Heart left ventricle (tissue), 16 donors: ENCODE measurements around the gene NHLRC2. TPM values are rescaled to one million over a fixed set of nuclear protein-coding genes. Genes with fewer than 3 reads are reported as not detected.

Source experiments
- ATAC-seq, 4 donors: fragments of 200-7000 bp; cut with Tn5 transposase; one replicate each; pipeline ENCODE4 v1.9.1; 2020 to 2022; ENCODE audit warnings: moderate library complexity in 4 of 4, mild to moderate bottlenecking in 3 of 4, moderate number of reproducible peaks in 1 of 4
- DNase-seq, 5 donors: peaks; one replicate each; pipeline ENCODE4 v3.0.0-alpha.2; 2020
- H3K27ac ChIP-seq, 12 donors: fragments of 200-600 bp; sonication (generic) in 4 of 12; one replicate each; pipeline versions ENCODE4 v1.5.0 to v1.8.0; 2016 to 2022; ENCODE audit warnings: mild to moderate bottlenecking in 2 of 12
- H3K27me3 ChIP-seq, 9 donors: fragments of 200-600 bp; sonication (generic) in 2 of 9; one replicate each; pipeline versions ENCODE4 v1.5.1 to v1.8.0; 2016 to 2022; ENCODE audit warnings: mild to moderate bottlenecking in 3 of 9
- H3K36me3 ChIP-seq, 9 donors: fragments of 200-600 bp; sonication (generic) in 2 of 9; one replicate each; pipeline versions ENCODE4 v1.5.0 to v1.8.0; 2018 to 2022; ENCODE audit warnings: mild to moderate bottlenecking in 2 of 9
- H3K4me1 ChIP-seq, 12 donors: fragments of 200-600 bp; sonication (generic) in 4 of 12; one replicate each; pipeline versions ENCODE4 v1.5.0 to v1.8.0; 2016 to 2022; ENCODE audit warnings: mild to moderate bottlenecking in 3 of 12
- H3K4me3 ChIP-seq, 12 donors: fragments of 200-600 bp; sonication (generic) in 4 of 12; one replicate each; pipeline versions ENCODE4 v1.5.0 to v1.8.0; 2017 to 2022; ENCODE audit warnings: mild to moderate bottlenecking in 9 of 12, moderate library complexity in 4 of 12
- H3K9me3 ChIP-seq, 12 donors: fragments of 200-600 bp; sonication (generic) in 4 of 12; one replicate each; pipeline versions ENCODE4 v1.5.0 to v1.8.0; 2016 to 2022; ENCODE audit warnings: mild to moderate bottlenecking in 1 of 12
- CTCF ChIP-seq, 12 donors: fragments of 200-600 bp; sonication (generic) in 4 of 12; IDR thresholded peaks; one replicate each; pipeline versions ENCODE4 v1.5.0 to v1.8.0; 2018 to 2022; ENCODE audit warnings: antibody characterized with exemption in 12 of 12, mild to moderate bottlenecking in 5 of 12
- POLR2A ChIP-seq, 2 donors: fragments of 450-650 bp; IDR thresholded peaks; one replicate each; pipeline ENCODE4 v1.6.1; 2017; ENCODE audit warnings: antibody characterized with exemption in 2 of 2, mild to moderate bottlenecking in 2 of 2, moderate library complexity in 2 of 2
- WGBS, 4 donors: extraction: QIAGEN DNeasy Blood & Tissue Kit in 2 of 4; methylation state at CpG; one replicate each; pipeline versions ENCODE4 v1.1.5 to v1.1.7; 2013 to 2018; 5-methylcytosine and 5-hydroxymethylcytosine counted together
- intact Hi-C, 10 donors: fragments of 100-400 bp; cut with DNase I; formaldehyde crosslinking; loops; one replicate each; pipeline versions ENCODE4 v1.11.1 to v1.14.2; 2022
- polyA plus RNA-seq, 2 donors: library from polyadenylated mRNA; stranded (reverse); fragments of 200-250 nt; gene quantifications; one replicate each; pipeline ENCODE4 v1.2.3, GENCODE V29; 2013
- total RNA-seq, 9 donors: library from RNA; depleted of rRNA in 2 of 9; stranded (reverse); fragments of >200 nt in 2 of 9; fragmentation: NEBNext Ultra II Directional in 3 of 9; extraction: Animal tissue kit (Norgen Biotek cat#: 25700) in 3 of 9; gene quantifications; one replicate each; pipeline versions ENCODE4 v1.1.0 to v1.2.4, GENCODE V29; 2016 to 2023
- donor health status: ischemic (EF 13 %, LVEDD 7.1; RV severe dilation, severe dysfunction).
- donor health status: healthy with polysubstance abuse.
- donor health status: DM: no; HTN: yes; CAD: no.
- donor health status: DM: no; HTN: no; CAD: no.
- donor health status: ischemic (EF 25% LVEDD 6.9; RV normal size, moderate dysfunction).
- donor health status: ischemic (EF 25% LVEDD 5.7; RV mildly dilated, moderate dysfunction).
- donor health status: healthy.
- donor health status: DM: yes; HTN: yes; CAD: no.
- donor health status: ischemic (EF 35%, LVEDD 5.7; RV mildly dilated, moderate dysfunction).
- donor health status: nonischemic (EF 11% LVEDD 7.7; RV severe dilation, severe dysfunction).
- donor health status: DM: yes; HTN: yes; CAD: no.
- donor health status: PGD.
- donor health status: ischemic (EF 29% LVEDD 5.4; RV normal size, mild dysfunction).
- donor health status: nonischemic (EF 23%, LVEDD 6.1; RV moderate dilation, normal function).

The NHLRC2 gene
- total and polyA plus RNA-seq, 11 donors = 13.0 to 105 (median 76.1) TPM

- ATAC-seq = no peak
- no peaks in the 10 kb centered on the region for H3K36me3 ChIP-seq
- DNase-seq = no peak
- no peak overlapping the region for H3K4me3 ChIP-seq
- WGBS, 4 donors = 62 to 66% (median 64%) methylated on average over 3 of the region's 3 CpGs
- TF ChIP-seq POLR2A (IDR thresholded peaks at IDR 0.05) (no peak), CTCF (IDR thresholded peaks at IDR 0.05) (no peak)
- H3K27ac ChIP-seq = no peak overlapping the region
- H3K27me3 ChIP-seq = no peaks in the 10 kb centered on the region
- intact Hi-C loops = no loop called here
- H3K9me3 ChIP-seq = peaks cover 0 to under 1% (median 0%) of the 10 kb centered on the region in 12 donors
- peaks cover 0 to 15% (median 0%) of the 10 kb centered on the region in 12 donors for H3K4me1 ChIP-seq
These were observed 76.1 kb downstream of the NHLRC2 start for GRCh38 chr10:113930482-113931057.

- no peaks in the 10 kb centered on the region for H3K9me3 ChIP-seq
- H3K4me3 ChIP-seq = no peak overlapping the region
- intact Hi-C loops = no loop called here
- WGBS, 4 donors = 91 to 98% (median 93%) methylated on average over 1 of the region's 1 CpG
- no peaks in the 10 kb centered on the region for H3K36me3 ChIP-seq
- peaks cover 0 to 15% (median 0%) of the 10 kb centered on the region in 12 donors for H3K4me1 ChIP-seq
- H3K27ac ChIP-seq = no peak overlapping the region
- ATAC-seq (no peak), DNase-seq (no peak)
- H3K27me3 ChIP-seq = no peaks in the 10 kb centered on the region
- TF ChIP-seq CTCF (IDR thresholded peaks at IDR 0.05) (no peak), POLR2A (IDR thresholded peaks at IDR 0.05) (no peak)
These were observed 78.4 kb downstream of the NHLRC2 start for GRCh38 chr10:113932854-113933253.

- no peak overlapping the region for H3K27ac ChIP-seq
- no peaks in the 10 kb centered on the region for H3K9me3 ChIP-seq
- H3K4me1 ChIP-seq = peaks cover 0 to 11% (median 0%) of the 10 kb centered on the region in 12 donors
- TF ChIP-seq CTCF (IDR thresholded peaks at IDR 0.05) (no peak), POLR2A (IDR thresholded peaks at IDR 0.05) (no peak)
- H3K27me3 ChIP-seq = no peaks in the 10 kb centered on the region
- H3K4me3 ChIP-seq = no peak overlapping the region
- no peaks in the 10 kb centered on the region for H3K36me3 ChIP-seq
- WGBS, 4 donors = 58 to 70% (median 62%) methylated on average over 8 of the region's 8 CpGs
- ATAC-seq = peak in 2 of 4 donors; percentile 20 to 38
- DNase-seq = no peak
- intact Hi-C loops = no loop called here
These were observed 79.6 kb downstream of the NHLRC2 start for GRCh38 chr10:113933894-113934532.

- H3K4me1 ChIP-seq = no peaks in the 10 kb centered on the region
- DNase-seq (no peak), ATAC-seq (no peak)
- TF ChIP-seq POLR2A (IDR thresholded peaks at IDR 0.05) = no peak
- no peak for TF ChIP-seq CTCF (IDR thresholded peaks at IDR 0.05)
- H3K9me3 ChIP-seq = no peaks in the 10 kb centered on the region
- no peak overlapping the region for H3K27ac ChIP-seq
- intact Hi-C loops = no loop called here
- no peaks in the 10 kb centered on the region for H3K36me3 ChIP-seq
- H3K27me3 ChIP-seq = no peaks in the 10 kb centered on the region
- H3K4me3 ChIP-seq = no peak overlapping the region
These were observed 82.8 kb downstream of the NHLRC2 start for GRCh38 chr10:113937258-113937657.
